Liver (tissue), 9 donors: ENCODE results near the gene SP110. TPM values are rescaled to one million over a fixed set of nuclear protein-coding genes. Genes with fewer than 3 reads are reported as not detected.

Experiments used
- DNase-seq: peaks from one replicate; pipeline ENCODE4 v3.0.0-alpha.2; 2017; ENCODE audit warnings: low spot score
- H3K27ac ChIP-seq, 2 donors: one replicate each; pipeline ENCODE4 v1.7.0; 2013; ENCODE audit warnings: inconsistent platforms in 2 of 2, low read length in 2 of 2, control low read depth in 1 of 2, low read depth in 1 of 2, mild to moderate bottlenecking in 1 of 2
- H3K27me3 ChIP-seq, 4 donors: one replicate each; pipeline versions ENCODE4 v1.6.1 to v1.7.0; 2013; ENCODE audit warnings: low read length in 3 of 4, inconsistent platforms in 1 of 4, mild to moderate bottlenecking in 1 of 4, moderate library complexity in 1 of 4; ENCODE audit not compliant: control insufficient read depth in 4 of 4, insufficient read depth in 4 of 4
- H3K36me3 ChIP-seq, 4 donors: one replicate each; pipeline versions ENCODE4 v1.6.1 to v1.7.0; 2013; ENCODE audit warnings: low read length in 3 of 4, mild to moderate bottlenecking in 3 of 4, low read depth in 1 of 4, moderate library complexity in 1 of 4; ENCODE audit not compliant: control insufficient read depth in 4 of 4, insufficient read depth in 3 of 4
- H3K4me1 ChIP-seq, 4 donors: one replicate each; pipeline versions ENCODE4 v1.6.1 to v1.7.0; 2013; ENCODE audit warnings: low read length in 3 of 4, mild to moderate bottlenecking in 3 of 4, moderate library complexity in 1 of 4; ENCODE audit not compliant: control insufficient read depth in 4 of 4, insufficient read depth in 4 of 4
- H3K4me3 ChIP-seq, 3 donors: one replicate each; pipeline versions ENCODE4 v1.6.1 to v1.7.0; 2013; ENCODE audit warnings: low read length in 3 of 3, control low read depth in 1 of 3, low read depth in 1 of 3, mild to moderate bottlenecking in 1 of 3
- H3K9ac ChIP-seq, 2 donors: one replicate each; pipeline ENCODE4 v1.7.0; 2013; ENCODE audit warnings: low read length in 2 of 2, mild to moderate bottlenecking in 2 of 2, moderate library complexity in 2 of 2, control low read depth in 1 of 2, low read depth in 1 of 2
- H3K9me3 ChIP-seq, 4 donors: one replicate each; pipeline versions ENCODE4 v1.6.1 to v1.7.0; 2013; ENCODE audit warnings: low read length in 3 of 4; ENCODE audit not compliant: control insufficient read depth in 4 of 4
- ATF3 ChIP-seq: IDR thresholded peaks from 2 replicates; pipeline ENCODE4 v1.6.1; 2016; ENCODE audit warnings: antibody characterized with exemption
- CTCF ChIP-seq: fragments of 150-350 bp; IDR thresholded peaks from 2 replicates; pipeline ENCODE4 v1.5.1; 2017; ENCODE audit warnings: improper control_type of control experiment, low read depth, low read length; ENCODE audit not compliant: missing input control
- EGR1 ChIP-seq, 2 donors: IDR thresholded peaks; 2 replicates each; pipeline ENCODE4 v1.6.1; 2016 to 2018; ENCODE audit warnings: antibody characterized with exemption in 2 of 2, low read depth in 2 of 2
- FOXA1 ChIP-seq: IDR thresholded peaks from 2 replicates; pipeline ENCODE4 v1.6.1; 2016; ENCODE audit warnings: antibody characterized with exemption
- FOXA2 ChIP-seq: IDR thresholded peaks from 2 replicates; pipeline ENCODE4 v1.6.1; 2016; ENCODE audit warnings: antibody characterized with exemption
- GABPA ChIP-seq, 2 donors: IDR thresholded peaks in 1 of 2; conservative IDR thresholded peaks in 1 of 2; 2 replicates each; pipeline ENCODE4 v1.6.1; 2016; ENCODE audit warnings: antibody characterized with exemption in 2 of 2, mild to moderate bottlenecking in 1 of 2, moderate library complexity in 1 of 2
- HNF4A ChIP-seq, 2 donors: conservative IDR thresholded peaks; 2 replicates each; pipeline ENCODE4 v1.6.1; 2016; ENCODE audit warnings: antibody characterized with exemption in 2 of 2, mild to moderate bottlenecking in 2 of 2
- HNF4G ChIP-seq: IDR thresholded peaks from 2 replicates; pipeline ENCODE4 v1.6.1; 2016; ENCODE audit warnings: antibody characterized with exemption
- JUND ChIP-seq, 2 donors: IDR thresholded peaks; 2 replicates each; pipeline ENCODE4 v1.6.1; 2016; ENCODE audit warnings: antibody characterized with exemption in 2 of 2
- MAX ChIP-seq: IDR thresholded peaks from 2 replicates; pipeline ENCODE4 v1.6.1; 2016; ENCODE audit warnings: antibody characterized with exemption
- NR2F2 ChIP-seq: IDR thresholded peaks from 2 replicates; pipeline ENCODE4 v1.6.1; 2016; ENCODE audit warnings: antibody characterized with exemption
- RAD21 ChIP-seq, 2 donors: IDR thresholded peaks; 2 replicates each; pipeline ENCODE4 v1.6.1; 2016; ENCODE audit warnings: antibody characterized with exemption in 2 of 2, mild to moderate bottlenecking in 2 of 2
- REST ChIP-seq: IDR thresholded peaks from 2 replicates; pipeline ENCODE4 v1.6.1; 2016; ENCODE audit warnings: antibody characterized with exemption, mild to moderate bottlenecking
- RXRA ChIP-seq, 2 donors: IDR thresholded peaks; 2 replicates each; pipeline ENCODE4 v1.6.1; 2017 to 2018; ENCODE audit warnings: antibody characterized with exemption in 2 of 2, mild to moderate bottlenecking in 1 of 2
- SP1 ChIP-seq: IDR thresholded peaks from 2 replicates; pipeline ENCODE4 v1.6.1; 2018; ENCODE audit warnings: antibody characterized with exemption, mild to moderate bottlenecking
- TAF1 ChIP-seq: conservative IDR thresholded peaks from 2 replicates; pipeline ENCODE4 v1.6.1; 2016; ENCODE audit warnings: antibody characterized with exemption, mild to moderate bottlenecking
- YY1 ChIP-seq: IDR thresholded peaks from 2 replicates; pipeline ENCODE4 v1.6.1; 2016; ENCODE audit warnings: antibody characterized with exemption, mild to moderate bottlenecking
- ZBTB33 ChIP-seq: IDR thresholded peaks from 2 replicates; pipeline ENCODE4 v1.6.1; 2016; ENCODE audit warnings: antibody characterized with exemption
- WGBS: extraction: QIAGEN DNeasy Blood & Tissue Kit; methylation state at CpG from one replicate; pipeline ENCODE4 v1.1.7; 2013; 5-methylcytosine and 5-hydroxymethylcytosine counted together
- polyA plus RNA-seq, 2 donors: library from polyadenylated mRNA; stranded (reverse) in 1 of 2; unstranded in 1 of 2; fragments of 200-250 nt in 1 of 2; fragments of >200 nt in 1 of 2; fragmentation: Nextera tagmentation in 1 of 2; extraction: Ambion mirVana in 1 of 2; gene quantifications; one replicate each; pipeline versions ENCODE4 v1.2.1 to v1.2.3, GENCODE V29; 2013 to 2015
- total RNA-seq, 2 donors: library from RNA; depleted of rRNA; stranded (reverse); fragments of >200 nt; gene quantifications; one replicate each; pipeline ENCODE4 v1.2.3, GENCODE V29; 2014
- donor health status: healthy.
- donor health status: healthy.
- donor health status: healthy.
- donor health status: healthy.
- donor health status: healthy.

SP110 gene
- total and polyA plus RNA-seq, 4 donors, result 5.3 to 15.4 (median 8.2) TPM

GRCh38 chr2:230234122-230234722 lies 14.4 kb upstream of the SP110 start:
- DNase-seq, result no peak
- no peaks in the 10 kb centered on the region for H3K27me3 ChIP-seq
- no peak overlapping the region for H3K4me3 ChIP-seq
- no peaks in the 10 kb centered on the region for H3K4me1 ChIP-seq
- H3K27ac ChIP-seq, result no peak overlapping the region
- no peak overlapping the region for H3K9ac ChIP-seq
- H3K9me3 ChIP-seq, result peaks cover 0 to 2% (median 0%) of the 10 kb centered on the region in 4 donors
- 81% methylated on average over 3 of the region's 3 CpGs for WGBS
- H3K36me3 ChIP-seq, result no peaks in the 10 kb centered on the region
- TF ChIP-seq REST, result no peak
- TF ChIP-seq YY1, result no peak
- no peak for TF ChIP-seq FOXA1
- TF ChIP-seq EGR1 (IDR thresholded peaks at IDR 0.05; ENCODE audit: low read depth in 2 of 2), result no peak
- TF ChIP-seq RXRA (IDR thresholded peaks at IDR 0.05), result no peak
- no peak for TF ChIP-seq HNF4G
- TF ChIP-seq RAD21 (IDR thresholded peaks at IDR 0.05), result no peak
- no peak for TF ChIP-seq TAF1
- TF ChIP-seq FOXA2, result no peak
- no peak for TF ChIP-seq MAX
- no peak for TF ChIP-seq NR2F2
- no peak for TF ChIP-seq GABPA (IDR thresholded peaks at IDR 0.05 in 1 of 2, conservative IDR thresholded peaks at IDR 0.05 in 1 of 2)
- TF ChIP-seq ZBTB33, result no peak
- TF ChIP-seq HNF4A (conservative IDR thresholded peaks at IDR 0.05), result no peak
- TF ChIP-seq ATF3, result no peak
- no peak for TF ChIP-seq CTCF
- TF ChIP-seq SP1, result no peak
- no peak for TF ChIP-seq JUND (IDR thresholded peaks at IDR 0.05)
